Urinary bladder (tissue), 4 donors: Measurements from ENCODE around the gene CCNL2. TPM values are rescaled to one million over a fixed set of nuclear protein-coding genes. Genes with fewer than 3 reads are reported as not detected.

ENCODE experiments used
- DNase-seq: peaks from one replicate; pipeline ENCODE4 v3.0.0-alpha.2; 2015; ENCODE audit errors: extremely low spot score
- H3K27ac ChIP-seq: one replicate; pipeline ENCODE4 v1.5.1; 2013; ENCODE audit warnings: low read depth, mild to moderate bottlenecking, moderate library complexity
- H3K36me3 ChIP-seq: one replicate; pipeline ENCODE4 v1.6.1; 2013; ENCODE audit warnings: mild to moderate bottlenecking, moderate library complexity; ENCODE audit not compliant: insufficient read depth
- H3K4me1 ChIP-seq: one replicate; pipeline ENCODE4 v1.6.1; 2013; ENCODE audit warnings: mild to moderate bottlenecking, moderate library complexity; ENCODE audit not compliant: insufficient read depth
- H3K4me3 ChIP-seq: one replicate; pipeline ENCODE4 v1.5.1; 2013; ENCODE audit warnings: low read depth, low read length
- WGBS: extraction: QIAGEN DNeasy Blood & Tissue Kit; methylation state at CpG from one replicate; pipeline ENCODE4 v1.1.7; 2013; 5-methylcytosine and 5-hydroxymethylcytosine counted together
- polyA plus RNA-seq: library from polyadenylated mRNA; stranded (reverse); fragments of 200-250 nt; gene quantifications from one replicate; pipeline ENCODE4 v1.2.3, GENCODE V29; 2013
- total RNA-seq: library from RNA; depleted of rRNA; stranded (reverse); fragments of >200 nt; gene quantifications from one replicate; pipeline ENCODE4 v1.2.3, GENCODE V29; 2014
- donor health status: healthy with polysubstance abuse.
- donor health status: healthy.

The CCNL2 gene
- total and polyA plus RNA-seq, 2 donors = 146 to 226 TPM

GRCh38 chr1:1351511-1352427 lies 47.4 kb downstream of the CCNL2 start:
- 38% methylated on average over 29 of the region's 29 CpGs for WGBS
- peaks cover 2% of the 10 kb centered on the region for H3K4me1 ChIP-seq
- no peaks in the 10 kb centered on the region for H3K36me3 ChIP-seq
- no peak for DNase-seq
- H3K4me3 ChIP-seq = no peak overlapping the region
- H3K27ac ChIP-seq = no peak overlapping the region

- Histone ChIP-seq H3K4me3 (peak within 1 kb of the TSS; percentile 86), H3K36me3 (no peaks in the 10 kb centered on the region), H3K27ac (peak within 1 kb of the TSS; percentile 86), H3K4me1 (peaks cover 2% of the 10 kb centered on the region)
- DNase-seq = no peak
- under 1% methylated on average over 120 of the region's 122 CpGs for WGBS
Measured at GRCh38 chr1:1349256-1350012, 49.7 kb downstream of the CCNL2 start, which contains the start of gene DVL1. Gene DVL1 (minus strand): TSS chr1:1349418. CDS start chr1:1349065, 353 bp downstream.

GRCh38 chr1:1348420-1349255 lies 50.5 kb downstream of the CCNL2 start:
- Histone ChIP-seq H3K27ac (peak overlapping the region; percentile 27), H3K36me3 (no peaks in the 10 kb centered on the region), H3K4me1 (peaks cover 2% of the 10 kb centered on the region), H3K4me3 (peak overlapping the region; percentile 86)
- WGBS = under 1% methylated on average over 109 of the region's 109 CpGs
- DNase-seq = no peak

- Histone ChIP-seq H3K4me1 (peaks cover 2% of the 10 kb centered on the region), H3K27ac (peak overlapping the region; percentile 47), H3K36me3 (no peaks in the 10 kb centered on the region), H3K4me3 (peak overlapping the region; percentile 86)
- DNase-seq = no peak
- WGBS = 32% methylated on average over 26 of the region's 26 CpGs
Measured at GRCh38 chr1:1347663-1348419, 51.3 kb downstream of the CCNL2 start.

GRCh38 chr1:1347026-1347595 lies 52.0 kb downstream of the CCNL2 start:
- no peak overlapping the region for H3K27ac ChIP-seq
- no peak overlapping the region for H3K4me3 ChIP-seq
- H3K4me1 ChIP-seq = peaks cover 2% of the 10 kb centered on the region

GRCh38 chr1:1346501-1346890 lies 52.6 kb downstream of the CCNL2 start:
- H3K4me1 ChIP-seq = peaks cover 2% of the 10 kb centered on the region
- H3K27ac ChIP-seq = no peak overlapping the region
- 89% methylated on average over 10 of the region's 10 CpGs for WGBS
- no peak overlapping the region for H3K4me3 ChIP-seq
- DNase-seq = no peak
- no peaks in the 10 kb centered on the region for H3K36me3 ChIP-seq

More at GRCh38 chr1:1347026-1347595, 52.0 kb downstream of the CCNL2 start:
- H3K36me3 ChIP-seq = no peaks in the 10 kb centered on the region
- DNase-seq = no peak
- 85% methylated on average over 10 of the region's 10 CpGs for WGBS

GRCh38 chr1:1345860-1346500 lies 53.2 kb downstream of the CCNL2 start:
- Histone ChIP-seq H3K36me3 (no peaks in the 10 kb centered on the region), H3K4me1 (peaks cover 2% of the 10 kb centered on the region), H3K27ac (no peak overlapping the region), H3K4me3 (no peak overlapping the region)
- WGBS = 58% methylated on average over 12 of the region's 12 CpGs
- no peak for DNase-seq

- peaks cover 2% of the 10 kb centered on the region for H3K4me1 ChIP-seq
- no peak overlapping the region for H3K27ac ChIP-seq
- H3K4me3 ChIP-seq = no peak overlapping the region
- WGBS = 76% methylated on average over 16 of the region's 16 CpGs
- no peaks in the 10 kb centered on the region for H3K36me3 ChIP-seq
- no peak for DNase-seq
Measured at GRCh38 chr1:1345384-1345783, 53.8 kb downstream of the CCNL2 start.

- no peak overlapping the region for H3K27ac ChIP-seq
- peaks cover 2% of the 10 kb centered on the region for H3K4me1 ChIP-seq
- WGBS = 70% methylated on average over 15 of the region's 15 CpGs
- no peak overlapping the region for H3K4me3 ChIP-seq
- no peak for DNase-seq
- H3K36me3 ChIP-seq = no peaks in the 10 kb centered on the region
Measured at GRCh38 chr1:1344655-1345361, 54.3 kb downstream of the CCNL2 start.

- no peak overlapping the region for H3K4me3 ChIP-seq
- WGBS = 89% methylated on average over 24 of the region's 24 CpGs
- peaks cover 2% of the 10 kb centered on the region for H3K36me3 ChIP-seq
- no peak overlapping the region for H3K27ac ChIP-seq
- H3K4me1 ChIP-seq = peaks cover 2% of the 10 kb centered on the region
- no peak for DNase-seq
Measured at GRCh38 chr1:1343811-1344421, 55.2 kb downstream of the CCNL2 start.

GRCh38 chr1:1342584-1343115 lies 56.5 kb downstream of the CCNL2 start:
- 81% methylated on average over 18 of the region's 18 CpGs for WGBS
- Histone ChIP-seq H3K36me3 (peaks cover 2% of the 10 kb centered on the region), H3K27ac (no peak overlapping the region)

More at GRCh38 chr1:1342584-1343115, 56.5 kb downstream of the CCNL2 start:
- no peak overlapping the region for H3K4me3 ChIP-seq
- no peak for DNase-seq
- H3K4me1 ChIP-seq = peaks cover 2% of the 10 kb centered on the region
